ENCODE measurements around the gene CPEB4.

Gene CPEB4

DNA sequence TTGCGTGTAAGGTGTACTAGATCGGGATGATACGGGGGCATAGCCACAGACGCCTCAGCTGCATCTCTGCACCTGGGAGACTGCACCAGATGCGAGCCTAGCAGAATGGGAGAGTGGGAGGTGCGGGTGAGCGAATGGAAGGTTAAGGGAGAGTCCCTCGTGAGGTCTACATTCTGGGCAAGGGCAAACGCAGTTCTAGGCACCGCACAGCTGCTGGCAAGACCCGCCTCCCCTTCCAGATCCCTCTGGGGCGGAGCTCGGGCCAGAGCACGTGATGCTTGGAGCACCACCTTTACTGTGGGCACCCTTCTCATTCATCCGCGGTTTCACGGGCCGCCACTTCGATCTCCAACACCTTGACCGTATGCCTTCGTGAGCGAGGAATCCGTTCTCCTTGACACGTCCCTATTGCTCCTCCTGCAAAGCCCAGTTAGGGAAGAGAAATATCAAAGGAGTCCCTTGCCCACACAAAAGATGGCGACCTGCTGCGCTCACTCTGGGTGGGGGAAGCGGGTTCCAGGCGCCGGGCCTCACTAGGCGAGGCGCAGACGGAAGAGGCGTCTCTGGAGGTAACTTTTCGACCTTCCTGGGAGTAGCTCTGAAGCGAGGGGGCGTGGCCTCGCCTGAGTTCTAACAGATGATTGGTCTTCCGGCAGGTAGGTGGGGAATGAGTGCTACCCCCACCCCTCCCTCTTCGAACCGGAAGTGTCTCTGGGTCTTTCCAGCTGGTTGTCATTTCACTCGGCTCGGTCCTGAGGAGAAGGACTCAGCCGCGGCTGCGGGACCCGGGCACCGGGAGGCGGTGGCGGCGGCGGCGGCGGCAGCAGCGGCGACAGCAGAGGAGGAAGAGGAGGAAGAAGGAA, at the start of gene CPEB4:
CPEB4 (plus strand) TSS at position 740 of the 863 bp plus-strand sequence. CDS start 1,385 bp downstream, outside the sequence.
- peak; percentile 100 for DNase-seq

DNA sequence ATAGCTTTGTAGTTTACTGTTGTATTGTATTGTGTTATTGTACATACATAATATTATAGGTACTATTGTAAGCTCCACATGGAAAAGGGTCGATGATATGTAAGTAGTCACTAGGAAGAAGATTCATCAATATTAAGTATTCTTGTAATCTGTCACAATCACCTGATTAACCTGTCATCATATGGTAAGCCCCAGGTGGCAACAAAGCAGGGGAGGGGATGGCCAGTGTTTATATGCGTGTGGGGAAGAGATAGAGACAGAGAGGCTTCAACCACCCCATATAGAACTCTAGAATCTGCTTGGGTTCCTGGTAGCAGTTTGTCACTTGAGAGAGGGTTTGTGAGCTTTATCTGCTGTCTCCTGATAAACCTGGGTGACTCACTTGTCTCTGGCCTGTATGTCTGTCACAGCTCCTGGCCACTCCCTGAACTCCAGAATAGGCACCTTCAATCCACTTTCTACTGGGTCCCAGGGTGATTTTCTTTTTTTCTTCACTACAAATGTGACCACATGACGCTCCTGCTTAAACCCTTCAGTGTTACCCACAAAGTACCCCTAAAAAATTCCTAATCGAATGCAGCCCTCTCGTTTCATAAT, 48.9 kb upstream of the CPEB4 start:
- DNase-seq = no peak

DNA sequence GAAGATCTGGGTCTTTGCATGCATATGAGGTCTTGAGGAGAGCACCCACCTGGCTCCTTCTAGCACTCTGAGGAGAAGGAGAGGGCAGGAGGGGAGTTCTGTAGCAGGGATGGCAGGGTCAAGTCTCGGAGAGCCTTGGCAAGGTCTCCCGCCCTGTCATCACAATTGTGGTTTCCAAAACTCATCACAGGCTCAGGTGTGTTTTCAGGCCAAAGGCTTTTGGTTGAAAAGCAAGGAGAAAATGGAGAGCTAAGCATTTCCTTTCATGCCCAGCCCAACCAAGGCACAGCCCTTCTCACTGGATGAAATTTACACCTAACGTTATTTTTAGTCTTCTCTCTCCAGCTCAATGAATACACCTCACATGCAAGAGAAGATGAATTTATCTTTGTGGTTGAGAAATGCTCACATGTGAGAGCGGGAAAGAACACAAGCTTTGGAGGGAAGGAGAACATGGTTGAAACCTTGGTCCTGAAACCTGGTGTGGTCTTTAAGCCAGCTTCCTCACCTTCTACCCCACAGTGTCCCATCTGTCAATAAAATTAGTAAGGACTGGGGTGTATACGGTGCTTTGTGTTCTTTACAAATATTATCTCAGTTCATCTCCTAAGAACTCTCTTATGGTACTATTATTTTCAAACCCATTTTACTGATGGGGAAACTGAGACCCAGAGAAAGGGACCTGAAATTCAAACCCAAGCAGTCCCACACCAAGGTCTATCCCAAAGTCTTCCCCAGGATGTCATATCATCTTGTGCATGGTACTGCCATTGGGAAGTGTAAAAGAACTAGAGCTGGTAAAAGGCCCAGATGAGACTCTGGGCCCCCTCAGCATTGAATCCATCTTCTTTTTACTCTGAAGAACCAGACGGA, 47.8 kb upstream of the CPEB4 start:
- DNase-seq = no peak

DNA sequence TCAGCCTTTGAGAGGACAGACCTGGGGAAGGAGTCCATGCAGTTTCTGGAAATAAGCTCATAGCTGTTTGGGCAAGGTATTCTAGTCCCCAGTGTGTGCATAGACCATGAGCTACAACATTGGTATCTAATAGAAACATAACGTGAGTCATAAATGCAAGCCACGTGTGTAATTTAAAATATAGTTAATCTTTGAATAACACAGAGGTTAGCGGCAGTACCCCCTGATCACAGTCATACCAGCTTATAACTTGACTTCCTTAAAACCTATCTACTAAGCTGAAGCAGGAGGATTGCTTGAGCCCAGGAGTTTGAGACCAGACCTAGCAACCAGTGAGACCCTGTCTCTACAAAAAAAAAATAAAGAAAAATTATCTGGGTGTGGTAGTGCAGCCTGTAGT, 46.4 kb upstream of the CPEB4 start:
- DNase-seq = no peak

GRCh38 chr5:173843794-173844193, 44.4 kb upstream of the CPEB4 start:
- DNase-seq = no peak

- DNase-seq = no peak
These were observed 42.8 kb upstream of the CPEB4 start for GRCh38 chr5:173845321-173845720.

- no peak for DNase-seq
These were observed 41.1 kb upstream of the CPEB4 start for GRCh38 chr5:173846929-173847501.

- DNase-seq = no peak
These were observed 39.1 kb upstream of the CPEB4 start for GRCh38 chr5:173848986-173849596.

DNA sequence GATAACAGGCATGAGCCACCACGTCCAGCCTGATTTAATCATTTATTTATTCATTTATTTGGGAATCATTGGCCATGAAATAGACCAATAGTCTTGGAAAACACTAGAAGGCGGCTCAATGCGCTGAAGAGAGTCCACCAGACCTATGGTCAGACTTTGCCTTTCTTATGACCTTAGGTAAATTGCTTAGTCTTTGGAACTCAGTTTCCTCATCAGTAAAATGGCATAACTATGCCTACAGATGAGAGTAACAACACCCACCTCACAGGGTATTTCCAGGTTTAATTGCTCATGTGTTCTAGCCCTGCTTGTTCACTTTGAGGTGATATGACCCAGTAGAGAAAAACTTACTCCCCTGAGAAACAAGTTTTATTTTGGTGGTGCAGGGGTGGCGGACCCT, 38.2 kb upstream of the CPEB4 start:
- DNase-seq = no peak

GRCh38 chr5:173850659-173851058, 37.5 kb upstream of the CPEB4 start:
- DNase-seq = no peak

DNA sequence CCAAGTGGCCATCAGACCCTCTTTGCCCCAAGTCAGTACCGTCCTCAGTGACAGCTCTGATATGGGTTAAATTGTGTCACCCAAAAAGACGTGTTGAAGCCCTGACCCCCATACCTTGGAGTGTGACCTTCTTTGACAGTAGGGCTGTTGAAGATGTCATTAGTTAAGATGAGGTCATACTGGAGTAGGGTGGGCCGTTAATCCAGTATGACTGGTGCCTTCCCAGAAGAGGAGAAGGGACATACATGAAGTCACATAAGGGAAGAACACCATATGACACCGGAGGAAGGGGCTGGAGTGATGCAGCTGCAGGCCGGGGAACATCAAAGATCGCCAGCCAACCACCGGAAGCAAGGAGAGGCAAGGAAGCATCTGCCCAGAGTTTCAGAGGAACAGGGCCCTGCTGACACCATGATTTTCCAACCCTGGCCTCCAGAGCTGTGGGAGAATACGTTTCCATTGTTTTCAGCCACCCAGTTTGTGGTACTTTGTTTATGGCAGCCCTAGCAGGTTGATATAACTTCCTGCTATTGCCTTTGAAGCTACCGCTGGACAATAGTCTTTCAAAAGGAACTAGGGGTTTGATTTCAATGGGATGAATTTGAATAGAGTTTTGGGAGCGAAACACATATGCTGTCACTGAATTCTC, 36.4 kb upstream of the CPEB4 start:
- DNase-seq = no peak

GRCh38 chr5:173852790-173853359, 35.3 kb upstream of the CPEB4 start:
- no peak for DNase-seq

DNA sequence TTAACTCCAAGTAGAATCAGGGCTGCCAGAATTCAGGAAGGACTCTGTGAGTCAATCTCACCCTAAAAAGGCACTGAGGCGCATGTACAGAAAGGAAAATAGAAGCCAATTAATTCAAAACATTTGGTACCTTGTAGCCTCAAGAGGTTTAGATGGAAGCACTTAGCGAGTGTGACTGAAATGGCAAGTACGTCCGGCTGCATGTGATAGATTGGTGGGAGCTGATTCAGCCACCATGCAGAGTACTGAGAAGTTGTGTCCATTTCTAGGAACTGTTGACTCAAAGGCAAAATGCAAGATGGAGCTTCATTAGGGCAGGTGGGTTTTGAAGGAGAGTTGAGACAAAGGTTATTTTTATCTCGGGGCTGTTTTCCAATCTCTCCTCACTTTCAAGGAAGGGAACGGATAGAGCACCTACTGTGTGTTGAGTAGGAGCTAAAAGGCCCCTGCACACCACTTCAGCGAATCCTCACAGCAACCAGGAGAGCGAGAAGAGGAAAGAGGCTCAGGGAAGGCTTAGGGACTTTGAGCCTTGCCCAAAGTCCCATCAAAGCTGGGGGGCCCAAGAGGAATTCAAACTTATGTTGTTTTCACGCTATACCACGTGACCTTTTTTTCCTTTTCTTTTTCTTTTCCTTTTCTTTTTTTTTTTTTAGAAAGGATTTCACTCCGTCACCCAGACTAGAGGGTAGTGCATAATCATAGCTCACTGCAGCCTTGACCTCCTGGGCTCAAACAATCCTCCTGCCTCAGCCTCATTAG, 34.6 kb upstream of the CPEB4 start:
- no peak for DNase-seq

- peak; percentile 41 for DNase-seq
These were observed 32.8 kb upstream of the CPEB4 start for GRCh38 chr5:173855162-173855994.

DNA sequence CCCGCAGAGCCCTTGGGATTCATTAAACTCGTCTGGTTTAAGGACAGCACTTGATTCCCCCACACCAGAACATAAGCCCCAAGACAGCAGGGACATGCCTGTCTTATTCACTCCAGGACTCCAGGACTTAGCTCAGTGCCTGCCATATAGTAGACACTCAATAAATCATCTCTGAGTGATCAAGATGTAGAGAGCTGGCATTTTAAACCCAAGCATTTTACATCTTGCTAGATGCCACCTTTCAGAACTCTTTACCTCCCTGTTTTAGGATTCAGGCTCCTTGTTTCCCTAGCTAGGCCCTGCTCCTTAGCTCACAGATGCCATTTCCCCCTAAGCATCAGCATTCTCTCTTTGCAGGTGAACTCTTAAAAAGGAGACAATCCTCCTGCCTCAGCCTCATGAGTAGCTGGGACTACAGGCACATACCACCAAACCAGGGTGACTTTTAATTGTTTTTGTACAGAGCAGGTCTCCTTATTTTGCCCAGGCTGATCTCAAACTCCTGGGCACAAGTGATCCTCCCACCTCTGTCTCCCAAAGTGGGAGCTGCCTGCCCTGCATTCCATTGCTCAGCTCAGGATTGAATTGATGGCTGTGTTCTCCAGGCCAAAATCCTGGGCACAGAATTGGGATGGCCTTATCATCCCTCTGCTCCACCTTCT, 32.0 kb upstream of the CPEB4 start:
- DNase-seq = no peak

DNA sequence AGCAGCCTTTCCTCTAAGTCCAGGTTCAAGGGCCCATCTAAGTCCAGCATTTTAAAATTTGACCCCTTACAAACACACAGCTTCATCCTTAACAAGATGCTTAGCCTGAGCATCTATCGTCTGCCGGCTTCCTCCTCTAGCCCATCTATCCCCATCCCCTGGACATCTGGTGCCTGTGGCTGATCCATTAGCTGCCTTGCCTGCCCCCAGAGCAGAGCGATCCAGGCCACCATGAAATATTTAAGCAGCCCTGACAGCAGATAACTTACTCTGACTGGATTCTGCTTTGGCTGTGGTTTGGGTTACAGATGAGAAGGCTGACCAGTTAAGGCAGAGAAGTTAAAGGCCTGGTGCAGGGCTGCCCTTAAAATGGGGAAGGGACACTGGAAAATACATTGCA, 30.9 kb upstream of the CPEB4 start:
- no peak for DNase-seq

GRCh38 chr5:173858021-173858669, 30.0 kb upstream of the CPEB4 start:
- no peak for DNase-seq

- DNase-seq = no peak
These were observed 29.3 kb upstream of the CPEB4 start for GRCh38 chr5:173858670-173859407.
